K562 (cell line): ENCODE measurements around the gene LY6G5B. TPM values are rescaled to one million over a fixed set of nuclear protein-coding genes. Genes with fewer than 3 reads are reported as not detected.

Source experiments
- DACH1 ChIP-seq: fragments of 450-650 bp; IDR thresholded peaks from 2 replicates; pipeline ENCODE4 v1.6.1; 2018; ENCODE audit not compliant: partially characterized antibody
- HMG20A ChIP-seq: fragments of 450-650 bp; formaldehyde crosslinking; conservative IDR thresholded peaks from 2 replicates; pipeline ENCODE4 v1.4.0; 2020; ENCODE audit warnings: mild to moderate bottlenecking, mixed read lengths
- LEF1 ChIP-seq: fragments of 450-650 bp; IDR thresholded peaks from 2 replicates; pipeline ENCODE4 v1.6.1; 2016; ENCODE audit warnings: mild to moderate bottlenecking
- MECOM ChIP-seq: fragments of 250-450 bp; sonication (Bioruptor Pico); IDR thresholded peaks from 2 replicates; pipeline ENCODE4 v1.8.0; 2022; ENCODE audit warnings: inconsistent platforms
- MLX ChIP-seq, 2 experiments: fragments of 450-650 bp in 1 of 2; sonication (generic) in 1 of 2; formaldehyde crosslinking; conservative IDR thresholded peaks; 2 replicates each; pipeline versions ENCODE4 v1.4.0 to v1.8.1; 2020 to 2022; ENCODE audit warnings: mild to moderate bottlenecking in 1 of 2, missing genetic modification reagents in 1 of 2
- NFATC3 ChIP-seq: fragments of 450-650 bp; IDR thresholded peaks from 2 replicates; pipeline ENCODE4 v1.6.1; 2017; ENCODE audit warnings: mild to moderate bottlenecking
- SMAD4 ChIP-seq: fragments of 250-450 bp; sonication (Bioruptor Pico); conservative IDR thresholded peaks from 2 replicates; pipeline ENCODE4 v1.8.0; 2021; ENCODE audit warnings: inconsistent platforms, mild to moderate bottlenecking, moderate library complexity
- THAP12 ChIP-seq: fragments of 250-450 bp; sonication (Bioruptor Pico); IDR thresholded peaks from 2 replicates; pipeline ENCODE4 v1.9.0; 2021; ENCODE audit warnings: mild to moderate bottlenecking, inconsistent platforms
- ZBTB11 ChIP-seq, 3 experiments: fragments of 200-800 bp in 1 of 3; fragments of 250-450 bp in 1 of 3; fragments of 450-650 bp in 1 of 3; sonication (Bioruptor Pico) in 1 of 3; sonication (Bioruptor generic) in 1 of 3; formaldehyde crosslinking in 1 of 3; IDR thresholded peaks; 2 replicates each; pipeline versions ENCODE4 v1.6.1 to v1.8.0; 2016 to 2022; ENCODE audit warnings: mild to moderate bottlenecking in 2 of 3, missing genetic modification characterization in 2 of 3, missing compliant biosample characterization in 1 of 3, moderate library complexity in 1 of 3
- ZNF347 ChIP-seq: fragments of 450-650 bp; formaldehyde crosslinking; IDR thresholded peaks from 2 replicates; pipeline ENCODE4 v1.4.0; 2020; ENCODE audit warnings: low read depth, mild to moderate bottlenecking, moderate library complexity
- ZNF436 ChIP-seq: fragments of 250-450, 450-650 bp; sonication (Bioruptor Pico); formaldehyde crosslinking; IDR thresholded peaks from 2 replicates; pipeline ENCODE4 v1.7.0; 2020; ENCODE audit warnings: mild to moderate bottlenecking
- polyA plus RNA-seq, 8 experiments: library from polyadenylated mRNA; depleted of rRNA in 4 of 8; stranded (reverse) in 5 of 8; unstranded in 3 of 8; fragments of >200 nt; fragmentation: Nextera tagmentation in 2 of 8; fragmentation: Illumina TruSeq in 1 of 8; extraction: Ambion mirVana in 2 of 8; extraction: Trizol in 1 of 8; gene quantifications; 2 replicates each; pipeline versions ENCODE4 v1.2.1 to v1.2.3, GENCODE V29; 2011 to 2014; ENCODE audit warnings: inconsistent platforms in 1 of 8, missing spikeins in 1 of 8
- total RNA-seq, 7 experiments: library from RNA; depleted of rRNA in 6 of 7; stranded (reverse); fragments of >200 nt in 6 of 7; fragmentation: Illumina TruSeq in 2 of 7; extraction: Trizol in 2 of 7; gene quantifications; 2 replicates each; pipeline versions ENCODE4 v1.2.1 to v1.2.3, GENCODE V29; 2011 to 2021; ENCODE audit warnings: low replicate concordance in 1 of 7
- TF ChIP-seq, protein P1 (sequence below): sonication (generic); formaldehyde crosslinking; IDR thresholded peaks from 2 replicates; pipeline ENCODE4 v1.8.0; 2022; ENCODE audit warnings: mild to moderate bottlenecking, missing genetic modification reagents

Gene LY6G5B
- total and polyA plus RNA-seq, 9 of the 15 experiments (the other 6 are each of a cell fraction or from before 2014, with no cell fraction given), result 6.0 to 27.0 (median 7.5) TPM

- no peak for TF ChIP-seq DACH1
- TF ChIP-seq SMAD4 (CRISPR knock-in tag), result 0 out of 2 replicates have a peak, but pooled peaks have one; percentile 27
- TF ChIP-seq HMG20A, result no peak
- TF ChIP-seq, protein P1, sequence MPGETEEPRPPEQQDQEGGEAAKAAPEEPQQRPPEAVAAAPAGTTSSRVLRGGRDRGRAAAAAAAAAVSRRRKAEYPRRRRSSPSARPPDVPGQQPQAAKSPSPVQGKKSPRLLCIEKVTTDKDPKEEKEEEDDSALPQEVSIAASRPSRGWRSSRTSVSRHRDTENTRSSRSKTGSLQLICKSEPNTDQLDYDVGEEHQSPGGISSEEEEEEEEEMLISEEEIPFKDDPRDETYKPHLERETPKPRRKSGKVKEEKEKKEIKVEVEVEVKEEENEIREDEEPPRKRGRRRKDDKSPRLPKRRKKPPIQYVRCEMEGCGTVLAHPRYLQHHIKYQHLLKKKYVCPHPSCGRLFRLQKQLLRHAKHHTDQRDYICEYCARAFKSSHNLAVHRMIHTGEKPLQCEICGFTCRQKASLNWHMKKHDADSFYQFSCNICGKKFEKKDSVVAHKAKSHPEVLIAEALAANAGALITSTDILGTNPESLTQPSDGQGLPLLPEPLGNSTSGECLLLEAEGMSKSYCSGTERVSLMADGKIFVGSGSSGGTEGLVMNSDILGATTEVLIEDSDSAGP (CRISPR knock-in tag), result no peak
- TF ChIP-seq ZBTB11 (CRISPR knock-in tag; IDR thresholded peaks at IDR 0.05), result no peak
- no peak for TF ChIP-seq THAP12
- TF ChIP-seq MECOM (CRISPR knock-in tag), result no peak
- TF ChIP-seq NFATC3, result no peak
- TF ChIP-seq LEF1, result no peak
- no peak for TF ChIP-seq ZNF436
- TF ChIP-seq ZNF347 (CRISPR knock-in tag), result no peak
- no peak for TF ChIP-seq MLX (CRISPR knock-in tag; conservative IDR thresholded peaks at IDR 0.05)
These were observed 47.9 kb downstream of the LY6G5B start (continued) for GRCh38 chr6:31717499-31718222.
